H9 (cell line): ENCODE data around the gene TMC1. TPM values are rescaled to one million over a fixed set of nuclear protein-coding genes. Genes with fewer than 3 reads are reported as not detected.

ENCODE experiments used
- DNase-seq: peaks from one replicate; pipeline ENCODE4 v3.0.0-alpha.2; 2017
- H2AFZ ChIP-seq: one replicate; pipeline ENCODE4 v1.6.1; 2013; ENCODE audit warnings: mild to moderate bottlenecking, low read length, control low read depth, moderate library complexity
- H2AK5ac ChIP-seq: 2 replicates; pipeline ENCODE4 v1.6.1; 2013; ENCODE audit warnings: low read length, control low read depth, mixed read lengths; ENCODE audit not compliant: insufficient read length
- H2BK120ac ChIP-seq: one replicate; pipeline ENCODE4 v1.6.1; 2013; ENCODE audit warnings: low read depth, mild to moderate bottlenecking, low read length, control low read depth, inconsistent platforms; ENCODE audit not compliant: poor library complexity, severe bottlenecking
- H2BK12ac ChIP-seq: 2 replicates; pipeline ENCODE4 v1.6.1; 2013; ENCODE audit warnings: low read length, control low read depth, mixed read lengths, low read depth; ENCODE audit not compliant: insufficient read length
- H2BK15ac ChIP-seq: 2 replicates; pipeline ENCODE4 v1.6.1; 2013; ENCODE audit warnings: low read depth, low read length, control low read depth
- H2BK20ac ChIP-seq: one replicate; pipeline ENCODE4 v1.6.1; 2013; ENCODE audit warnings: low read depth, mild to moderate bottlenecking, low read length, control low read depth, inconsistent platforms; ENCODE audit not compliant: poor library complexity, severe bottlenecking
- H2BK5ac ChIP-seq: 2 replicates; pipeline ENCODE4 v1.6.1; 2013; ENCODE audit warnings: low read length, control low read depth, mixed read lengths; ENCODE audit not compliant: insufficient read length
- H3K14ac ChIP-seq: 2 replicates; pipeline ENCODE4 v1.6.1; 2013; ENCODE audit warnings: low read length, control low read depth; ENCODE audit not compliant: insufficient read depth
- H3K18ac ChIP-seq: 2 replicates; pipeline ENCODE4 v1.6.1; 2013; ENCODE audit warnings: low read depth, mild to moderate bottlenecking, mixed read lengths, low read length, control low read depth; ENCODE audit not compliant: insufficient read length
- H3K23ac ChIP-seq: 2 replicates; pipeline ENCODE4 v1.6.1; 2013; ENCODE audit warnings: low read length, control low read depth, mixed read lengths, low read depth; ENCODE audit not compliant: insufficient read length
- H3K23me2 ChIP-seq: 2 replicates; pipeline ENCODE4 v1.6.1; 2013; ENCODE audit warnings: low read depth, mild to moderate bottlenecking, mixed read lengths, low read length, control low read depth; ENCODE audit not compliant: insufficient read length, poor library complexity, severe bottlenecking
- H3K27ac ChIP-seq: 2 replicates; pipeline ENCODE4 v1.5.1; 2013; ENCODE audit warnings: low read length, control low read depth, mixed read lengths, low read depth; ENCODE audit not compliant: insufficient read length
- H3K27me3 ChIP-seq: 2 replicates; pipeline ENCODE4 v1.6.1; 2013; ENCODE audit warnings: low read length, control low read depth, inconsistent platforms; ENCODE audit not compliant: insufficient read depth
- H3K4ac ChIP-seq: 2 replicates; pipeline ENCODE4 v1.6.1; 2013; ENCODE audit warnings: low read depth, mild to moderate bottlenecking, control low read depth, inconsistent platforms, low read length, moderate library complexity
- H3K4me1 ChIP-seq: 2 replicates; pipeline ENCODE4 v1.6.1; 2013; ENCODE audit warnings: low read length, control low read depth, inconsistent platforms; ENCODE audit not compliant: insufficient read depth
- H3K4me2 ChIP-seq: 2 replicates; pipeline ENCODE4 v1.6.1; 2013; ENCODE audit warnings: low read length, control low read depth, mixed read lengths; ENCODE audit not compliant: insufficient read length, insufficient read depth
- H3K56ac ChIP-seq: 2 replicates; pipeline ENCODE4 v1.6.1; 2013; ENCODE audit warnings: low read depth, mild to moderate bottlenecking, mixed read lengths, low read length, control low read depth; ENCODE audit not compliant: insufficient read length
- H3K79me1 ChIP-seq: 2 replicates; pipeline ENCODE4 v1.6.1; 2013; ENCODE audit warnings: low read depth, mild to moderate bottlenecking, moderate library complexity, low read length, control low read depth, inconsistent platforms; ENCODE audit not compliant: insufficient read depth, poor library complexity, severe bottlenecking
- H3K79me2 ChIP-seq: 2 replicates; pipeline ENCODE4 v1.6.1; 2013; ENCODE audit warnings: low read length, control low read depth, inconsistent platforms; ENCODE audit not compliant: insufficient read depth
- H3K9ac ChIP-seq: 2 replicates; pipeline ENCODE4 v1.6.1; 2013; ENCODE audit warnings: low read length, control low read depth, mixed read lengths; ENCODE audit not compliant: insufficient read length; ENCODE audit errors: extremely low read depth
- H3K9me3 ChIP-seq: one replicate; pipeline ENCODE4 v1.6.1; 2013; ENCODE audit warnings: low read depth, low read length, inconsistent platforms; ENCODE audit not compliant: control insufficient read depth
- H3T11ph ChIP-seq: one replicate; pipeline ENCODE4 v1.6.1; 2013; ENCODE audit warnings: mild to moderate bottlenecking, low read length, control low read depth, inconsistent platforms
- H4K20me1 ChIP-seq: one replicate; pipeline ENCODE4 v1.6.1; 2013; ENCODE audit not compliant: control insufficient read depth, insufficient read length, insufficient read depth
- H4K5ac ChIP-seq: 2 replicates; pipeline ENCODE4 v1.6.1; 2013; ENCODE audit warnings: low read depth, mild to moderate bottlenecking, mixed read lengths, low read length, control low read depth; ENCODE audit not compliant: insufficient read length
- H4K8ac ChIP-seq: replicated peaks from 2 replicates; pipeline ENCODE4 v1.6.1; 2013; ENCODE audit warnings: low read length, control low read depth, mixed read lengths, low read depth; ENCODE audit not compliant: insufficient read length
- H4K91ac ChIP-seq: 2 replicates; pipeline ENCODE4 v1.6.1; 2013; ENCODE audit warnings: low read depth, mild to moderate bottlenecking, moderate library complexity, mixed read lengths, low read length, control low read depth; ENCODE audit not compliant: insufficient read length
- H3K27ac Mint-ChIP-seq, 3 experiments: 2 replicates in 2 of 3; 3 replicates in 1 of 3; pipeline ENCODE4 v1.8.0; 2020 to 2021; ENCODE audit warnings: mixed read lengths in 3 of 3, mild to moderate bottlenecking in 1 of 3, moderate library complexity in 1 of 3
- H3K27me3 Mint-ChIP-seq: 2 replicates; pipeline ENCODE4 v1.8.0; 2021; ENCODE audit warnings: low read depth, mild to moderate bottlenecking, moderate library complexity, mixed read lengths
- H3K36me3 Mint-ChIP-seq, 3 experiments: 2 replicates in 2 of 3; 3 replicates in 1 of 3; pipeline ENCODE4 v1.8.0; 2020 to 2021; ENCODE audit warnings: low read depth in 3 of 3, mixed read lengths in 3 of 3; ENCODE audit not compliant: insufficient read depth in 1 of 3
- H3K4me1 Mint-ChIP-seq, 2 experiments: 2 replicates each; pipeline ENCODE4 v1.8.0; 2020; ENCODE audit warnings: mixed read lengths in 2 of 2
- H3K4me3 Mint-ChIP-seq, 2 experiments: 2 replicates in 1 of 2; 3 replicates in 1 of 2; pipeline ENCODE4 v1.8.0; 2020 to 2021; ENCODE audit warnings: mild to moderate bottlenecking in 2 of 2, mixed read lengths in 2 of 2, moderate library complexity in 1 of 2
- H3K9me3 Mint-ChIP-seq, 2 experiments: 2 replicates in 1 of 2; 3 replicates in 1 of 2; pipeline ENCODE4 v1.8.0; 2020; ENCODE audit warnings: mild to moderate bottlenecking in 2 of 2, mixed read lengths in 2 of 2, moderate library complexity in 1 of 2
- WGBS: extraction: QIAGEN DNeasy Blood & Tissue Kit; methylation state at CpG from one replicate; pipeline ENCODE4 v1.1.7; 2013; ENCODE audit warnings: missing lambda C conversion rate, low lambda C conversion rate, mixed read lengths; ENCODE audit not compliant: insufficient read length; ENCODE audit errors: extremely low coverage; 5-methylcytosine and 5-hydroxymethylcytosine counted together
- total RNA-seq: library from RNA; stranded (reverse); gene quantifications from 2 replicates; pipeline ENCODE4 v1.2.1, GENCODE V29; 2021
- TF ChIP-seq, protein P1 (sequence below): fragments of 200-600 bp; sonication (generic); conservative IDR thresholded peaks from 3 replicates; pipeline ENCODE4 v1.8.0; 2021; ENCODE audit warnings: antibody characterized with exemption, mild to moderate bottlenecking

The TMC1 gene
- total RNA-seq, 1 experiment from 2014 or later: 2.4 TPM

- H3K4ac ChIP-seq: no peak overlapping the region
- H2BK5ac ChIP-seq: no peak overlapping the region
- no peaks in the 10 kb centered on the region for H3K79me1 ChIP-seq
- no peak overlapping the region for H3K23ac ChIP-seq
- no peak overlapping the region for H3K9ac ChIP-seq
- Mint-ChIP-seq H3K27me3 (peaks cover 2% of the 10 kb centered on the region; the same call in 1 of the 2 replicates), H3K9me3 (peaks cover 16 to 20% of the 10 kb centered on the region in 2 experiments), H3K4me3 (no peak overlapping the region), H3K4me1 (peaks cover 4 to 7% of the 10 kb centered on the region in 2 experiments; a peak in 3 of 4 replicates), H3K36me3 (peaks cover 4 to 25% (median 12%) of the 10 kb centered on the region in 3 experiments), H3K27ac (peak overlapping the region in 2 of 3 experiments; percentile 27 to 63; a peak in 1 of 7 replicates)
- DNase-seq: no peak
- no peak overlapping the region for H4K8ac ChIP-seq
- no peak overlapping the region for H2BK15ac ChIP-seq
- no peak overlapping the region for H4K91ac ChIP-seq
- H3K23me2 ChIP-seq: no peaks in the 10 kb centered on the region
- no peak overlapping the region for H4K5ac ChIP-seq
- H2BK12ac ChIP-seq: no peak overlapping the region
- no peak overlapping the region for H2BK120ac ChIP-seq
- H3K79me2 ChIP-seq: no peaks in the 10 kb centered on the region
- H3K9me3 ChIP-seq: no peaks in the 10 kb centered on the region
- no peak overlapping the region for H3K27ac ChIP-seq
- no peaks in the 10 kb centered on the region for H4K20me1 ChIP-seq
- H2BK20ac ChIP-seq: no peak overlapping the region
- H2AFZ ChIP-seq: no peak overlapping the region
- H3K4me1 ChIP-seq: no peaks in the 10 kb centered on the region
- TF ChIP-seq, protein P1, sequence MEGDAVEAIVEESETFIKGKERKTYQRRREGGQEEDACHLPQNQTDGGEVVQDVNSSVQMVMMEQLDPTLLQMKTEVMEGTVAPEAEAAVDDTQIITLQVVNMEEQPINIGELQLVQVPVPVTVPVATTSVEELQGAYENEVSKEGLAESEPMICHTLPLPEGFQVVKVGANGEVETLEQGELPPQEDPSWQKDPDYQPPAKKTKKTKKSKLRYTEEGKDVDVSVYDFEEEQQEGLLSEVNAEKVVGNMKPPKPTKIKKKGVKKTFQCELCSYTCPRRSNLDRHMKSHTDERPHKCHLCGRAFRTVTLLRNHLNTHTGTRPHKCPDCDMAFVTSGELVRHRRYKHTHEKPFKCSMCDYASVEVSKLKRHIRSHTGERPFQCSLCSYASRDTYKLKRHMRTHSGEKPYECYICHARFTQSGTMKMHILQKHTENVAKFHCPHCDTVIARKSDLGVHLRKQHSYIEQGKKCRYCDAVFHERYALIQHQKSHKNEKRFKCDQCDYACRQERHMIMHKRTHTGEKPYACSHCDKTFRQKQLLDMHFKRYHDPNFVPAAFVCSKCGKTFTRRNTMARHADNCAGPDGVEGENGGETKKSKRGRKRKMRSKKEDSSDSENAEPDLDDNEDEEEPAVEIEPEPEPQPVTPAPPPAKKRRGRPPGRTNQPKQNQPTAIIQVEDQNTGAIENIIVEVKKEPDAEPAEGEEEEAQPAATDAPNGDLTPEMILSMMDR: no peak
- H3K14ac ChIP-seq: no peak overlapping the region
- no peak overlapping the region for H3K18ac ChIP-seq
- no CpG with 5 or more reads among the region's 1 CpG for WGBS
- no peak overlapping the region for H3K56ac ChIP-seq
- no peak overlapping the region for H3T11ph ChIP-seq
- H3K4me2 ChIP-seq: no peak overlapping the region
- H2AK5ac ChIP-seq: no peak overlapping the region
- no peaks in the 10 kb centered on the region for H3K27me3 ChIP-seq
Observed at GRCh38 chr9:72533322-72533721, 11.9 kb downstream of the TMC1 start.
